GM12878 (cell line): ENCODE results near the gene KIF26A. TPM values are rescaled to one million over a fixed set of nuclear protein-coding genes. Genes with fewer than 3 reads are reported as not detected.

Experiments
- ATAC-seq: fragments of 200-7000 bp; cut with Tn5 transposase; 3 replicates; pipeline ENCODE4 v1.9.1; 2020; ENCODE audit warnings: mild to moderate bottlenecking, moderate library complexity
- BruUV-seq: library from RNA; stranded (reverse); fragments of 400-500 nt; replicated peaks from 2 replicates; lab custom pipeline; 2021; lab: Mats Ljungman, UMichigan
- CTCF ChIA-PET: fragments of 300-600 bp; sonication (Branson Sonifier 250); formaldehyde crosslinking; extraction: SDS; loops from one replicate; lab custom pipeline; 2021; ENCODE audit warnings: inconsistent platforms; lab: Yijun Ruan, JAX
- POLR2A ChIA-PET: fragments of 350-600 bp; formaldehyde crosslinking; extraction: SDS; loops from one replicate; lab custom pipeline; 2021; ENCODE audit warnings: inconsistent platforms; lab: Charles Lee
- RAD21 ChIA-PET: fragments of 300-600 bp; sonication (Branson Sonifier 250); formaldehyde crosslinking; loops from one replicate; lab custom pipeline; 2023; ENCODE audit warnings: antibody characterized with exemption; ENCODE audit not compliant: unreplicated experiment; lab: Charles Lee
- SMC1A ChIA-PET: fragments of 300-600 bp; sonication (Branson Sonifier 250); formaldehyde crosslinking; loops from one replicate; lab custom pipeline; 2023; ENCODE audit not compliant: unreplicated experiment, uncharacterized antibody; lab: Charles Lee
- DNase-seq: peaks from one replicate; pipeline ENCODE4 v3.0.0-alpha.2; 2011; ENCODE audit warnings: low read depth, low spot score
- FAIRE-seq: peaks from 3 replicates; lab custom pipeline; 2011; peaks lifted over from hg19 to GRCh38; lab: Jason Lieb, UNC
- H2AFZ ChIP-seq: 2 replicates; pipeline ENCODE4 v1.6.0; 2011; ENCODE audit warnings: low read depth, low read length, control low read depth; ENCODE audit not compliant: control insufficient read depth
- H3K27ac ChIP-seq: 2 replicates; pipeline ENCODE4 v1.5.1; 2011; ENCODE audit warnings: control low read depth; ENCODE audit not compliant: control insufficient read depth, insufficient read depth
- H3K27me3 ChIP-seq, 2 experiments: replicated peaks in 1 of 2; 2 replicates each; pipeline versions ENCODE4 v1.6.0 to v1.6.1; 2011; ENCODE audit warnings: low read length in 1 of 2; ENCODE audit not compliant: control insufficient read depth in 2 of 2, insufficient read depth in 2 of 2
- H3K36me3 ChIP-seq, 2 experiments: 2 replicates each; pipeline ENCODE4 v1.5.1; 2011; ENCODE audit warnings: low read length in 1 of 2; ENCODE audit not compliant: control insufficient read depth in 2 of 2, insufficient read depth in 2 of 2
- H3K4me1 ChIP-seq: 2 replicates; pipeline ENCODE4 v1.6.1; 2011; ENCODE audit warnings: mild to moderate bottlenecking, low read length, moderate library complexity, mixed read lengths; ENCODE audit not compliant: control insufficient read depth, insufficient read depth
- H3K4me2 ChIP-seq: 2 replicates; pipeline ENCODE4 v1.6.0; 2011; ENCODE audit warnings: control low read depth; ENCODE audit not compliant: control insufficient read depth, insufficient read depth
- H3K4me3 ChIP-seq: fragments of 200-600 bp; sonication (generic); 2 replicates; pipeline ENCODE4 v1.5.1; 2016
- H3K79me2 ChIP-seq: 2 replicates; pipeline ENCODE4 v1.6.0; 2011; ENCODE audit warnings: low read length; ENCODE audit not compliant: control insufficient read depth, insufficient read depth
- H3K9ac ChIP-seq: 2 replicates; pipeline ENCODE4 v1.8.0; 2011; ENCODE audit warnings: low read length, control low read depth, mixed read lengths; ENCODE audit not compliant: control insufficient read depth, insufficient read depth
- H3K9me3 ChIP-seq: replicated peaks from 3 replicates; pipeline ENCODE4 v1.5.1; 2011; ENCODE audit warnings: mild to moderate bottlenecking, low read length; ENCODE audit not compliant: control insufficient read depth, insufficient read depth
- H4K20me1 ChIP-seq: 2 replicates; pipeline ENCODE4 v1.6.0; 2011; ENCODE audit not compliant: control insufficient read depth, insufficient read depth
- BCL11A ChIP-seq: IDR thresholded peaks from 2 replicates; pipeline ENCODE4 v1.6.1; 2011; ENCODE audit warnings: low read depth, low read length
- CREM ChIP-seq: IDR thresholded peaks from 2 replicates; pipeline ENCODE4 v1.6.1; 2014; ENCODE audit warnings: antibody characterized with exemption, low read depth
- IRF4 ChIP-seq: IDR thresholded peaks from 2 replicates; pipeline ENCODE4 v1.6.1; 2011; ENCODE audit warnings: low read depth, low read length
- KLF5 ChIP-seq: fragments of 450-650 bp; IDR thresholded peaks from 2 replicates; pipeline ENCODE4 v1.6.1; 2014; ENCODE audit warnings: mild to moderate bottlenecking; ENCODE audit not compliant: partially characterized antibody
- NFXL1 ChIP-seq: fragments of 450-650 bp; IDR thresholded peaks from 2 replicates; pipeline ENCODE4 v1.6.1; 2017; ENCODE audit warnings: antibody characterized with exemption, mild to moderate bottlenecking, borderline replicate concordance
- POLR2A ChIP-seq: IDR thresholded peaks from 2 replicates; pipeline ENCODE4 v1.6.1; 2011; ENCODE audit warnings: low read depth, mild to moderate bottlenecking, low read length
- SIX5 ChIP-seq: IDR thresholded peaks from 2 replicates; pipeline ENCODE4 v1.6.1; 2011; ENCODE audit warnings: mild to moderate bottlenecking, low read depth, low read length, moderate library complexity; ENCODE audit not compliant: severe bottlenecking
- SP1 ChIP-seq: IDR thresholded peaks from one replicate; pipeline ENCODE4 v1.6.1; 2011; ENCODE audit warnings: low read depth, low read length
- SUPT20H ChIP-seq: IDR thresholded peaks from 2 replicates; pipeline ENCODE4 v1.6.1; 2011; ENCODE audit warnings: low read depth, mild to moderate bottlenecking, low read length, moderate library complexity, borderline replicate concordance; ENCODE audit not compliant: control insufficient read depth
- YBX1 ChIP-seq: fragments of 450-650 bp; IDR thresholded peaks from 2 replicates; pipeline ENCODE4 v1.6.1; 2016; ENCODE audit warnings: antibody characterized with exemption
- ZNF24 ChIP-seq: fragments of 450-650 bp; IDR thresholded peaks from 2 replicates; pipeline ENCODE4 v1.6.1; 2017; ENCODE audit warnings: antibody characterized with exemption, mild to moderate bottlenecking
- ZNF622 ChIP-seq: fragments of 450-650 bp; IDR thresholded peaks from 2 replicates; pipeline ENCODE4 v1.6.1; 2017; ENCODE audit warnings: mild to moderate bottlenecking, inconsistent platforms
- WGBS: methylation state at CpG from one replicate; pipeline ENCODE4 v1.1.6; 2016; ENCODE audit warnings: low lambda C conversion rate; ENCODE audit not compliant: insufficient replicate concordance, insufficient coverage; ENCODE audit errors: missing lambda C conversion rate; 5-methylcytosine and 5-hydroxymethylcytosine counted together
- in situ Hi-C: fragments of 300-500 bp; cut with MboI; formaldehyde crosslinking; loops from 9 replicates; pipeline ENCODE4 v1.14.3; 2018; ENCODE audit warnings: mixed read lengths
- intact Hi-C: fragments of 100-400 bp; cut with micrococcal nuclease; formaldehyde crosslinking; loops from one replicate; pipeline ENCODE4 v1.14.2; 2022; ENCODE audit not compliant: unreplicated experiment
- polyA plus RNA-seq, 11 experiments: library from polyadenylated mRNA; depleted of rRNA in 4 of 11; unstranded in 6 of 11; stranded (reverse) in 5 of 11; fragments of >200 nt; fragmentation: Nextera tagmentation in 4 of 11; fragmentation: Illumina TruSeq in 1 of 11; extraction: Ambion mirVana in 4 of 11; extraction: Trizol in 1 of 11; gene quantifications; 1 replicate in 1 of 11; 2 replicates in 10 of 11; pipeline versions ENCODE4 v1.2.1 to v1.2.3, GENCODE V29; 2011 to 2016; ENCODE audit warnings: inconsistent platforms in 2 of 11, missing spikeins in 2 of 11, low read depth in 1 of 11
- total RNA-seq, 4 experiments: library from RNA; depleted of rRNA in 3 of 4; stranded (reverse); fragments of >200 nt in 3 of 4; fragmentation: Illumina TruSeq in 1 of 4; extraction: Trizol in 1 of 4; gene quantifications; 2 replicates each; pipeline versions ENCODE4 v1.2.1 to v1.2.3, GENCODE V29; 2013 to 2021
- TF ChIP-seq, protein P1 (sequence below): IDR thresholded peaks from 2 replicates; pipeline ENCODE4 v1.6.1; 2011; ENCODE audit warnings: mild to moderate bottlenecking, low read depth, low read length, moderate library complexity; ENCODE audit not compliant: insufficient replicate concordance
- TF ChIP-seq, protein P2 (sequence below): fragments of 450-650 bp; IDR thresholded peaks from 2 replicates; pipeline ENCODE4 v1.6.1; 2017; ENCODE audit warnings: low read depth, mild to moderate bottlenecking, moderate library complexity

The KIF26A gene
- total and polyA plus RNA-seq, 10 of the 15 experiments (the other 5 are each of a cell fraction or from before 2014, with no cell fraction given): 0.05 TPM; not detected in 9

- ATAC-seq: no peak
- no peaks in the 10 kb centered on the region for H3K9me3 ChIP-seq
- H4K20me1 ChIP-seq: no peaks in the 10 kb centered on the region
- H2AFZ ChIP-seq: no peak overlapping the region
- ChIA-PET CTCF (no interaction called here), SMC1A (no interaction called here), RAD21 (no interaction called here), POLR2A (no interaction called here)
- H3K36me3 ChIP-seq: no peaks in the 10 kb centered on the region
- no peak for TF ChIP-seq POLR2A
- no peak for TF ChIP-seq ZNF24
- no peak for TF ChIP-seq KLF5
- TF ChIP-seq YBX1: no peak
- no peak for TF ChIP-seq CREM
- no peak for TF ChIP-seq SIX5
- TF ChIP-seq IRF4: no peak
- TF ChIP-seq, protein P1, sequence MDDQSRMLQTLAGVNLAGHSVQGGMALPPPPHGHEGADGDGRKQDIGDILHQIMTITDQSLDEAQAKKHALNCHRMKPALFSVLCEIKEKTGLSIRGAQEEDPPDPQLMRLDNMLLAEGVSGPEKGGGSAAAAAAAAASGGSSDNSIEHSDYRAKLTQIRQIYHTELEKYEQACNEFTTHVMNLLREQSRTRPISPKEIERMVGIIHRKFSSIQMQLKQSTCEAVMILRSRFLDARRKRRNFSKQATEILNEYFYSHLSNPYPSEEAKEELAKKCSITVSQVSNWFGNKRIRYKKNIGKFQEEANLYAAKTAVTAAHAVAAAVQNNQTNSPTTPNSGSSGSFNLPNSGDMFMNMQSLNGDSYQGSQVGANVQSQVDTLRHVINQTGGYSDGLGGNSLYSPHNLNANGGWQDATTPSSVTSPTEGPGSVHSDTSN: no peak
- TF ChIP-seq, protein P2, sequence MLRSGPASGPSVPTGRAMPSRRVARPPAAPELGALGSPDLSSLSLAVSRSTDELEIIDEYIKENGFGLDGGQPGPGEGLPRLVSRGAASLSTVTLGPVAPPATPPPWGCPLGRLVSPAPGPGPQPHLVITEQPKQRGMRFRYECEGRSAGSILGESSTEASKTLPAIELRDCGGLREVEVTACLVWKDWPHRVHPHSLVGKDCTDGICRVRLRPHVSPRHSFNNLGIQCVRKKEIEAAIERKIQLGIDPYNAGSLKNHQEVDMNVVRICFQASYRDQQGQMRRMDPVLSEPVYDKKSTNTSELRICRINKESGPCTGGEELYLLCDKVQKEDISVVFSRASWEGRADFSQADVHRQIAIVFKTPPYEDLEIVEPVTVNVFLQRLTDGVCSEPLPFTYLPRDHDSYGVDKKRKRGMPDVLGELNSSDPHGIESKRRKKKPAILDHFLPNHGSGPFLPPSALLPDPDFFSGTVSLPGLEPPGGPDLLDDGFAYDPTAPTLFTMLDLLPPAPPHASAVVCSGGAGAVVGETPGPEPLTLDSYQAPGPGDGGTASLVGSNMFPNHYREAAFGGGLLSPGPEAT: no peak
- TF ChIP-seq NFXL1: no peak
- no peak for TF ChIP-seq SP1
- TF ChIP-seq SUPT20H: no peak
- TF ChIP-seq ZNF622: no peak
- no peak for TF ChIP-seq BCL11A
- WGBS: 32% methylated on average over 9 of the region's 9 CpGs
- no peaks in the 10 kb centered on the region for H3K4me1 ChIP-seq
- H3K79me2 ChIP-seq: no peaks in the 10 kb centered on the region
- H3K4me3 ChIP-seq: no peak overlapping the region
- no peak for DNase-seq
- no TSS peak for BruUV-seq
- no peak overlapping the region for H3K9ac ChIP-seq
- no peak overlapping the region for H3K27ac ChIP-seq
- intact Hi-C loops: no loop called here
- FAIRE-seq: no peak
- H3K27me3 ChIP-seq: no peaks in the 10 kb centered on the region
- H3K4me2 ChIP-seq: no peak overlapping the region
- in situ Hi-C loops: no loop called here
These were observed 24.1 kb downstream of the KIF26A start for GRCh38 chr14:104162495-104162894.
